NCI-H345 (cell line): ENCODE data around the gene TARM1.
A peak's percentile ranks its signal among the peaks of the same experiment; 100 is the strongest.

Experiments used
- DNase-seq: peaks from one replicate; lab custom pipeline; 2025; lab: John Stamatoyannopoulos, UW

The TARM1 gene

GRCh38 chr19:54030895-54031586 is 50.1 kb downstream of the TARM1 start:
- DNase-seq, result no peak

DNA sequence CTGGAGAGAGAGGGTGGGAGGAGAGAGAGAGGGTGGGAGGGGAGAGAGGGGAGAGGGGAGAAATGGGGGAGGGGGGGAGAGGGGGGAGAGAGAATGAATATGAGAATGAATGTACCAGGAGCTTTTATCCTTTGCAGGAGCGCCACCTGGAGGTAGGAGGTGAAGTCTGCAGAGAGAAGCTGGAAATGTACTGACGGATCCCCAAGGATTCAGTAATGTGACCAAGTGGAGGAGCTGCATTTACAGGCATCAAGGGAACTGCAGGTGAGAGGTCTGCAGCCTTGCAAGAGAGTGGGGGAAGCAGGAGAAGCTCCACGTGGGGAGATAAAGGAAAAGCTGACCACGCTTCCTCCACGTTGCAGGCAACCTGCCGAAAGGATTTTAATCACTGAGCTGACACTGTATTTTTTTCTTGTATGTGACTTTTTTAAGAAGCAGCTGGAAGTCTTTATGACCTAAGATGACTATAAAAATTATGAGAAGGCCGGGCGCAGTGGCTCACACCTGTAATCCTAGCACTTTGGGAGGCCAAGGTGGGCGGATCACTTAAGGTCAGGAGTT is 51.2 kb downstream of the TARM1 start:
- DNase-seq, result peak; percentile 24

GRCh38 chr19:54029301-54029700 is 51.9 kb downstream of the TARM1 start:
- DNase-seq, result no peak

DNA sequence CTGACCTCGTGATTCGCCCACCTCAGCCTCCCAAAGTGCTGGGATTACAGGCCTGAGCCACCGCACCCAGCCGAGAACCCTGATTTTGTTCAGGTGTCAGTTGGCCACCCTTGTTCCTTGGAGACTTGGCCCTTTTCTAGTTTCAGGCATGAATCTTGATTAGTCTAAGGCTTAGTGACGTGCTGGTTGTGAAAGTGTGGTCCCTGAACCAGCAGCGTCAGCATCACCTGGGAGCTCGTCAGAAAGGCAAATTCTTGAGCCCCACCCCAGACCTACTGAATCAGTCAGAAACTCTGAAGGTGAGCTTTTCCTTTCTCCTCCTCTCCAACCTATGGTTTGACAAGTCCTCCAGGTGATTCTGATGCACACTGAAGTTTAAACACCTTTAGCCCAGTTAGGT is 54.5 kb downstream of the TARM1 start:
- no peak for DNase-seq

DNA sequence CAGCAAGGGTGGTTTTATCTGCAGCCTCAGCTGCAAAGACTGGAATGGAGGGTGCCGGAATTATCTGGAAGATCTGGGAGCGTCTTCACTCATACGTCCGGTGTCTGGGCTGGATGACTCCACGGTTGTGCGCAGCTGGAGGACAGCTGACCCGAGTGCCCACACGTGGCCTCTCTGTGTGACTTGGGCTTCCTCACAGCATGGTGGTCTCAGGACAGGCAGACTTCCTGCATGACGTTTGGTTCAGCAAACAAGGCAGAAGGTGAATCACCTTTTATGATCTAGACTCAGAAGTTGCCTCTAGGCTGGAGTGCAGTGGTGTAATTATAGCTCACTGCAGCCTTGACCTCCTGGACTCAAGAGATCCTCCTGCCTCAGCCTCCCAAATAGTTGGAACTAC is 56.5 kb downstream of the TARM1 start:
- DNase-seq, result no peak

- no peak for DNase-seq
Observed at GRCh38 chr19:54023191-54023590, 58.0 kb downstream of the TARM1 start.

DNA sequence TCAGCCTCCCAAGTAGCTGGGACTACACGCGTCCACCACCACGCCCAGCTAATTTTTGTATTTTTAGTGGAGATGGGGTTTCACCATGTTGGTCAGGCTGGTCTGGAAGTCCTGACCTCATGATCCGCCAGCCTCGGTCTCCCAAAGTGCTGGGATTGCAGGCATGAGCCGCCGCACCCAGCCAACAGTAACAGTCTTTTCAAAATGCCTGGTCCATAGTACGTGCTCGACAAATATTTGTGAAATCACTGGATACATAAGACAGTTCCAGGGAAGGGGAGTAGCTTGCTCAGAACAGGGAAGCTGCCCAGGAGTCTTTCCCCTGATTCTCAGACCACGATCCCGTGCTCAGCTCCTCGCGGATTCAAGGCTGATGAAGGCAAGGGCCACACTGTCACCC is 59.2 kb downstream of the TARM1 start:
- no peak for DNase-seq

GRCh38 chr19:54021363-54021762 is 59.8 kb downstream of the TARM1 start:
- DNase-seq, result no peak
